ENCODE measurements around the gene ZNF81. TPM values are rescaled to one million over a fixed set of nuclear protein-coding genes. Genes with fewer than 3 reads are reported as not detected.

ZNF81 gene
- total and polyA plus RNA-seq, 2 of the 13 experiments (the other 11 are each of a cell fraction or from before 2014, with no cell fraction given): 1.4 to 3.2 TPM

DNA sequence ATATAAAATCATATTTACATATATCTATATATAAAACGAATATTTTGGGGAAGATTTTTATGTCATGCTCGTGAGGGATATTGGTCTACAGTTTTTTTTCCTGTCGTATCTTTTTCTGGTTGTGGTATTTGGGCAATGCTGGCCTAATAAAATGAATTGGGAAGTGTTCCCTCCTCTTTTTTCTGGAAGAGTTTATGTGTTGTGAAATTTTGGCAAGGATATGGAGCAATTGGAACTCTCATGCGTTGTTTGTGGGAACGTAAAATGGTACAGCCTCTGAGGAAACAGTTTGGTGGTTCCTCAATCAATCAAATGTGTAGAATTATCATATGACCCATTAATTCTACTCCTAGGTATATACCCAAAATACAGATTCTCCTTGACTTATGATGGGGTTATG lies 97.2 kb downstream of the ZNF81 start:
- Histone ChIP-seq H3K9ac (ENCODE audit: insufficient read depth, low read depth, low read length) (no peak overlapping the region), H3K27ac (ENCODE audit: extremely low read length, insufficient read depth, low read length) (no peak overlapping the region), H3K36me3 (replicated peaks in 1 of 2; ENCODE audit: control insufficient read depth in 1 of 2, insufficient read depth in 2 of 2, low read length in 2 of 2) (no peaks in the 10 kb centered on the region), H3K4me1 (ENCODE audit: insufficient read depth, low read length) (no peaks in the 10 kb centered on the region), H3K27me3 (ENCODE audit: control insufficient read depth in 1 of 2, insufficient read depth in 2 of 2, low read length in 2 of 2) (no peaks in the 10 kb centered on the region), H3K79me2 (ENCODE audit: insufficient read depth, low read length) (no peaks in the 10 kb centered on the region), H3K9me3 (ENCODE audit: low read length) (no peaks in the 10 kb centered on the region), H3K4me3 (replicated peaks in 1 of 3; ENCODE audit: insufficient read depth in 1 of 3, low read depth in 2 of 3, low read length in 3 of 3) (no peak overlapping the region), H2AFZ (ENCODE audit: low read length) (no peak overlapping the region), H4K20me1 (ENCODE audit: insufficient read depth, low read length) (no peaks in the 10 kb centered on the region), H3K4me2 (ENCODE audit: low read depth, low read length) (no peak overlapping the region)
- 54% methylated on average over 5 of the region's 5 CpGs for WGBS (ENCODE audit: low lambda C conversion rate)
- TF ChIP-seq NFIC (IDR thresholded peaks at IDR 0.05; ENCODE audit: low read length): no peak
- no peak for TF ChIP-seq KAT7 (CRISPR knock-in tag; IDR thresholded peaks at IDR 0.05; ENCODE audit: borderline replicate concordance)
- TF ChIP-seq, protein P1, sequence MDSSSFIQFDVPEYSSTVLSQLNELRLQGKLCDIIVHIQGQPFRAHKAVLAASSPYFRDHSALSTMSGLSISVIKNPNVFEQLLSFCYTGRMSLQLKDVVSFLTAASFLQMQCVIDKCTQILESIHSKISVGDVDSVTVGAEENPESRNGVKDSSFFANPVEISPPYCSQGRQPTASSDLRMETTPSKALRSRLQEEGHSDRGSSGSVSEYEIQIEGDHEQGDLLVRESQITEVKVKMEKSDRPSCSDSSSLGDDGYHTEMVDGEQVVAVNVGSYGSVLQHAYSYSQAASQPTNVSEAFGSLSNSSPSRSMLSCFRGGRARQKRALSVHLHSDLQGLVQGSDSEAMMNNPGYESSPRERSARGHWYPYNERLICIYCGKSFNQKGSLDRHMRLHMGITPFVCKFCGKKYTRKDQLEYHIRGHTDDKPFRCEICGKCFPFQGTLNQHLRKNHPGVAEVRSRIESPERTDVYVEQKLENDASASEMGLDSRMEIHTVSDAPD (CRISPR knock-in tag; IDR thresholded peaks at IDR 0.05): no peak
- TF ChIP-seq, protein P2, sequence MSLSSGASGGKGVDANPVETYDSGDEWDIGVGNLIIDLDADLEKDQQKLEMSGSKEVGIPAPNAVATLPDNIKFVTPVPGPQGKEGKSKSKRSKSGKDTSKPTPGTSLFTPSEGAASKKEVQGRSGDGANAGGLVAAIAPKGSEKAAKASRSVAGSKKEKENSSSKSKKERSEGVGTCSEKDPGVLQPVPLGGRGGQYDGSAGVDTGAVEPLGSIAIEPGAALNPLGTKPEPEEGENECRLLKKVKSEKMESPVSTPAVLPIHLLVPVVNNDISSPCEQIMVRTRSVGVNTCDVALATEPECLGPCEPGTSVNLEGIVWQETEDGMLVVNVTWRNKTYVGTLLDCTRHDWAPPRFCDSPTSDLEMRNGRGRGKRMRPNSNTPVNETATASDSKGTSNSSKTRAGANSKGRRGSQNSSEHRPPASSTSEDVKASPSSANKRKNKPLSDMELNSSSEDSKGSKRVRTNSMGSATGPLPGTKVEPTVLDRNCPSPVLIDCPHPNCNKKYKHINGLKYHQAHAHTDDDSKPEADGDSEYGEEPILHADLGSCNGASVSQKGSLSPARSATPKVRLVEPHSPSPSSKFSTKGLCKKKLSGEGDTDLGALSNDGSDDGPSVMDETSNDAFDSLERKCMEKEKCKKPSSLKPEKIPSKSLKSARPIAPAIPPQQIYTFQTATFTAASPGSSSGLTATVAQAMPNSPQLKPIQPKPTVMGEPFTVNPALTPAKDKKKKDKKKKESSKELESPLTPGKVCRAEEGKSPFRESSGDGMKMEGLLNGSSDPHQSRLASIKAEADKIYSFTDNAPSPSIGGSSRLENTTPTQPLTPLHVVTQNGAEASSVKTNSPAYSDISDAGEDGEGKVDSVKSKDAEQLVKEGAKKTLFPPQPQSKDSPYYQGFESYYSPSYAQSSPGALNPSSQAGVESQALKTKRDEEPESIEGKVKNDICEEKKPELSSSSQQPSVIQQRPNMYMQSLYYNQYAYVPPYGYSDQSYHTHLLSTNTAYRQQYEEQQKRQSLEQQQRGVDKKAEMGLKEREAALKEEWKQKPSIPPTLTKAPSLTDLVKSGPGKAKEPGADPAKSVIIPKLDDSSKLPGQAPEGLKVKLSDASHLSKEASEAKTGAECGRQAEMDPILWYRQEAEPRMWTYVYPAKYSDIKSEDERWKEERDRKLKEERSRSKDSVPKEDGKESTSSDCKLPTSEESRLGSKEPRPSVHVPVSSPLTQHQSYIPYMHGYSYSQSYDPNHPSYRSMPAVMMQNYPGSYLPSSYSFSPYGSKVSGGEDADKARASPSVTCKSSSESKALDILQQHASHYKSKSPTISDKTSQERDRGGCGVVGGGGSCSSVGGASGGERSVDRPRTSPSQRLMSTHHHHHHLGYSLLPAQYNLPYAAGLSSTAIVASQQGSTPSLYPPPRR (CRISPR knock-in tag; IDR thresholded peaks at IDR 0.05; ENCODE audit: borderline replicate concordance): no peak
- TF ChIP-seq SP4 (CRISPR knock-in tag; IDR thresholded peaks at IDR 0.05): no peak
- TF ChIP-seq ZNF17 (CRISPR knock-in tag; IDR thresholded peaks at IDR 0.05): no peak
- TF ChIP-seq, protein P3, sequence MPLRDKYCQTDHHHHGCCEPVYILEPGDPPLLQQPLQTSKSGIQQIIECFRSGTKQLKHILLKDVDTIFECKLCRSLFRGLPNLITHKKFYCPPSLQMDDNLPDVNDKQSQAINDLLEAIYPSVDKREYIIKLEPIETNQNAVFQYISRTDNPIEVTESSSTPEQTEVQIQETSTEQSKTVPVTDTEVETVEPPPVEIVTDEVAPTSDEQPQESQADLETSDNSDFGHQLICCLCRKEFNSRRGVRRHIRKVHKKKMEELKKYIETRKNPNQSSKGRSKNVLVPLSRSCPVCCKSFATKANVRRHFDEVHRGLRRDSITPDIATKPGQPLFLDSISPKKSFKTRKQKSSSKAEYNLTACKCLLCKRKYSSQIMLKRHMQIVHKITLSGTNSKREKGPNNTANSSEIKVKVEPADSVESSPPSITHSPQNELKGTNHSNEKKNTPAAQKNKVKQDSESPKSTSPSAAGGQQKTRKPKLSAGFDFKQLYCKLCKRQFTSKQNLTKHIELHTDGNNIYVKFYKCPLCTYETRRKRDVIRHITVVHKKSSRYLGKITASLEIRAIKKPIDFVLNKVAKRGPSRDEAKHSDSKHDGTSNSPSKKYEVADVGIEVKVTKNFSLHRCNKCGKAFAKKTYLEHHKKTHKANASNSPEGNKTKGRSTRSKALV (CRISPR knock-in tag; IDR thresholded peaks at IDR 0.05): no peak
- TF ChIP-seq CAMTA2 (CRISPR knock-in tag; IDR thresholded peaks at IDR 0.05; ENCODE audit: borderline replicate concordance): no peak
- TF ChIP-seq DR1 (CRISPR knock-in tag; IDR thresholded peaks at IDR 0.05): no peak
- TF ChIP-seq, protein P4, sequence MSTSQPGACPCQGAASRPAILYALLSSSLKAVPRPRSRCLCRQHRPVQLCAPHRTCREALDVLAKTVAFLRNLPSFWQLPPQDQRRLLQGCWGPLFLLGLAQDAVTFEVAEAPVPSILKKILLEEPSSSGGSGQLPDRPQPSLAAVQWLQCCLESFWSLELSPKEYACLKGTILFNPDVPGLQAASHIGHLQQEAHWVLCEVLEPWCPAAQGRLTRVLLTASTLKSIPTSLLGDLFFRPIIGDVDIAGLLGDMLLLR (CRISPR knock-in tag; IDR thresholded peaks at IDR 0.05): no peak
- TF ChIP-seq MLLT10 (CRISPR knock-in tag; IDR thresholded peaks at IDR 0.05): no peak
- CTCF ChIA-PET (ENCODE audit: low intra/inter-chr PET ratio, low total read pairs): no interaction called here
- POLR2A ChIA-PET: no interaction called here
- in situ Hi-C loops (cut with HindIII; ENCODE audit: extremely low pct_ligation_motif_present, low pct_unique_long_range_greater_than_20kb): no loop called here
- no peak for FAIRE-seq
- no TSS peak for BruUV-seq (replicated peaks)
- intact Hi-C loops (cut with micrococcal nuclease; ENCODE audit: unreplicated experiment): no loop called here
- DNase-seq (ENCODE audit: low spot score): no peak
- ATAC-seq: no peak
